Activated CD8-positive, alpha-beta memory T cell treated with anti-CD3 and anti-CD28 coated beads for 1 hour (primary cell): ENCODE data around the gene IL11.
"Not testable (repeated sequence)": the region's sequence is repeated elsewhere in the genome, so short reads cannot be mapped to it uniquely, and the experiment has no call there.

ENCODE experiments used
- DNase-seq, 2 donors: peaks; one replicate each; pipeline ENCODE4 v3.0.0-alpha.2; 2020; ENCODE audit warnings: low read depth in 1 of 2; ENCODE audit errors: extremely low read depth in 1 of 2

The IL11 gene

DNA sequence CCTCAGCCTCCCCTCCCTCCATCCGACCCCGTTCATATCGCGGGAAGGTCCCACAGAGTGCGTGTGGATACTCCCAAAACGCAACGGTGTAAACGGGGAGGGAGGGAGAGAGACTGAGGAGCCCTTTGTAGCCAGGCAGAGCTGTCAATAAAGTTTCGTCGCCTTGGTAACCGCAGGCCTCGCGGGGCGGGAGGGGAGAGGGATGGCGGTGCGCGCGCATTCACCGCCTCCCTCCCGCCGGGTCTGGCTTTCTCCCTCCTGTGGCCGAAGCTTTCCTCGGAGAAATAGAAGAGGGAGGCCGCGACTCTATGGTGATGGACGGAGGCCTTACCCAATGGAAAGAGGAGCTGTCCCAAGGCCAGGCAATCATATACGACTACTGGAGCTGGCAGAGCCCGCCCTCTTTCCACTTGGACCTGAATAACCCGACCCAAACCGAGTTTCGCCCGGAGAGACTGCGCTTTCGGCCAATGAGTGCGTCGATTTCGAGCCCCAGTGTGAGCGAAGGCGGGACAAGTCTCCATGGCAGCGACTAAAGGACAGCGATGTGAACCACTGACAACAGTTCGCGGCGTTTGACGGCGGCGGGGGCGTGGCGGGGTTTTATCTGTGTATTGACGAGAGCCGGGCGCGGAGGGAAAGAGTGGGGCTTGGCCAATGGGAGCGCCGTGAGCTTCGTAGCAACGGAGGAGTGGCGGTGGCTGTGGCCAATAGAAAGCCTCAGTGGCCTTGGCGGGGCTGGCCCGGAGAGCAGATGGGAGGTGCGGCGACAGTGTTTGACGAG, 31.0 kb downstream of the IL11 start, which contains the start of gene KMT5C:
TSS of gene KMT5C (plus strand) at position 772 of the 784 bp plus-strand sequence. CDS start 2,061 bp downstream, outside the sequence.
- peak; percentile 100 for DNase-seq

DNA sequence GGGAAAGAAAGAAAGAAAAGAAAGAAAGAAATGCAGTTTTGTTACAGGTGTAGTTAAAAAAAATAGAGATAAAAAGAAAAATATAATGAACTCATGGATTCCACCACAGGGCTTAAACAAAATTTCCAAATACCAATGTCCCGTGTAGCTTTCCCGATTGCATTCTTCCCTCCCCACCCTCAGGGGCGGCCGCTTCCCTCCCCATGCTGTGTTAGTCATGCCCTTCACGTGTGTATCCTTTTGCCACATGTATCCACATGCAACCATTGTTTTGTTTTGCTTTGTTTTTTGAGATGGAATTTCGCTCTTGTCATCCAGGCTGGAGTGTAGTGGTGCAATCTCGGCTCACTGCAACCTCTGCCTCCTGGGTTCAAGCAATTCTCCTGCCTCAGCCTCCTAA, 34.2 kb downstream of the IL11 start:
- DNase-seq = no peak

DNA sequence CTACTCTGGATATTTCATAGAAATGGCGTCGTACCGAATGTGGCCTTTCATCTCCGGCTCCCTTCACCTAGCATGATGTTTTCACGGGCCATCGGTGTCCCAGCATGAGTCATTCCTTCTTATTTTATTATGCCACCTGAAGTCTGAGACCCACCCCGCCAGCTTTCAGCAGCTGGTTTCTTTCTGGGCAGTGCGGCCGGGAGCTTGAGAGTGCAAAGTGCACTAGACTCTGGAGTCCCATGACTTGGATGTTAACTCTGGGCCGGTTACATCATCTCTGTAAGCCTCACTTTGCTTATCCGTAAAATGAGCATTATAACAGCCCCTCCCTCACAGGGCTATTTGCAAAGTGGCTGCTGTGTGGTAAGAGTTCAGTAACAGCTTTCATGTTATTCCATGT, 36.4 kb downstream of the IL11 start:
- no peak for DNase-seq

DNA sequence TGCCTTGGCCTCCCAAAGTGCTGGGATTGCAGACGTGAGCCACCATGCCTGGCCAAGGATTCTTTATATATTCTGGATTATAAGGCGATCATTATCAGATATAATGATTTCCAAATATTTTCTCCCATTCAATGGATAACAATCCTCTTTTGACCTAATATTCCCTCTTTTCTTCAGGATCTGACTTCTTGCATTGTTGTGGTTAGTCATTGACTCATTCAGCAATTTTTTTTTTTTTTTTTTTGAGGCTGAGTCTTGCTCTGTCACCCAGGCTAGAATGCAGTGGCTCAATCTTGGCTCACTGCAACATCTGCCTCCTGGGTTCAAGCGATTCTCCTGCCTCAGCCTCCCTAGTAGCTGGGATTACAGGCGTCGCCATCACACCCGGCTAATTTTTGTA, 40.5 kb downstream of the IL11 start:
- not testable (repeated sequence) for DNase-seq

DNA sequence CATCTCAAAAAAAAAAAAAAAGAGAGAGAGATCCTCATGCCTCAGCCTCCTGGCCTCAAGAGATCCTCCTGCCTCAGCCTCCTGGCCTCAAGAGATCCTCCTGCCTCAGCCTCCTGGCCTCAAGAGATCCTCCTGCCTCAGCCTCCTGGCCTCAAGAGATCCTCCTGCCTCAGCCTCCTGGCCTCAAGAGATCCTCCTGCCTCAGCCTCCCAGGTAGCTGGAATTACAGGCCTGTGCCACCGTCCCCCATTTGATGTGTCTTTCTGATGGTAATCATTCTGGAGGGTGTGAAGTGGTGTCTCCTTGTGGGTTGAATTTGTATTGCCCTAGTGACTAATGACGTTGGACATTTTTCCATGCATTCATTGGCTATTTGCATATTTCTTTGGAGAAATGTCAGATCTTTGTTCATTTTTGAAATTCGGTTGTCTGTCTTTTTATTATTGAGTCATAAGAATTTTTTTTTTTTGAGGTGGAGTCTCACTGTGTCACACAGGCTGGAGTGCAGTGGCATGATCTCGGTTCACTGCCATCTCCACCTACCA, 41.4 kb downstream of the IL11 start:
- DNase-seq = not testable (repeated sequence)

DNA sequence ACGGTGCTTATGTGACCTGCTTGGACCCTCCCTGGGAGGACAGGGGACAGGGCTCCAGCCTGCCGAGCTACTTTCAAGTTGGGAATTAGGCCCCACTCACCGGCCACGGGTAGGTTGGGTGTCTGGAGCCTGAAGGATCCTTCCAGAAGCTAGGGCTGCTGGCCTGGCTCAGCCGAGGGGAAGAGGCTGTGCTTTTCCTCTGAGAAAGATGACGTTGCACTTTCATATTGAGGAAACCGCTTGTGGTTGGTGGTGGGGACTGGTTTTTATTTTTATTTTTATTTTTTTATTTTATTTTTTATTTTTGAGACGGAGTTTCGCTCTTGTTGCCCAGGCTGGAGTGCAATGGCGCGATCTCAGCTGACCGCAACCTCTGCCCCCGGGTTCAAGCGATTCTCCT, 45.1 kb downstream of the IL11 start, which contains the start of gene TMEM150B:
TSS of gene TMEM150B (minus strand) at position 170 of the 400 bp plus-strand sequence. CDS start 4,305 bp downstream, outside the sequence.
- no peak for DNase-seq

DNA sequence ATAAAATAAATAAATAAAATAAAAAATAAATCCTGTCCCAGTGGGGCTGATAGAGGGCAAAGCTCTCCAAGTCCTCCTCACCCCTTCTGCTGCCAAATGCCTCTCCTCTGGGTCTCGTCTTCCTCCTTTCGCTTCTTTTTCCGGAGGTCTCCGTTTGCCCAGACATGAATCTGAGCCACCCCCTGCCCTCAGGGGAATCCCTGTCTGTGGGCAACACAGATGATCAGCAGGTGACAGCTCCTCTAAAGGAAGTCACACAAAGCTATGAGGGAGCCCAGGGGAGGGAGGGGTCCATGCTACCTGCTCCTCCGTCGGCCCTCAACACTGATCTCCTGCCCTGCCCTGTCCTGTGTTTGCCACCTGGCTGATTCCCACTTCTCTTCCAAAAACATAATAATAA, 45.6 kb downstream of the IL11 start:
- DNase-seq = no peak

DNA sequence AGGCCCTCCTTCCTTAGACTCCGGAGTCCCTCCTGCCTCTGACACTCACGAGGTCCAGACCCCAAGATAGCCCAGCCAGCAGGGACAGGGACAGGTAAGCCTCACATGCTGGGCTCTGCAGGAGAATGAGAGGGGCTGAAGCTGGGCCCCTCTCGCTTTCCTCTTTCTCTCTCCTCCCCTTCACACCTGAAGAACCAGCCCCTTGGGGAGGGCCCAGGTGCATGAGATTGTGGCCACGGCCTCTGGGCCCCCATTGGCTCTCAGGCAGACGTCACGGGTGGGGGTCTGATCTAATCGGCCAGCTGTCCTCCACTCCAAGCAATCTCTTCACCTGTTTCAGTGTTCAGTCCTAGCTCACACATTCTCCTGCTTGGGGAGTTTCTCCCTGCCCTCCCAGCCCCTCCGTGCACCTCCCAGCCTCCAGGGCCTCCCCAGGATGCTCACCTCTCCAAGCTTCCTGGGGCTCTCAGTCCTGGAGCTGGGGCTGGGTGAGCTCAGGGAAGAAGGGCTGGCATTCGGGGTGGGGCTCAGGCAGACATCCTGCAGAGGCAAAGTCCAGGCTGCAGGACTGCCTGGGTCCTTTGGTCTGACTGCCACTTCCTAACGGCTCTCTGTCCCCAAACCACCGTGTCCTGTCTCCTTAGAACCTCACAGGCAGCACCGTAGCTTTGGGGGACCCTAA, 47.9 kb downstream of the IL11 start:
- no peak for DNase-seq

DNA sequence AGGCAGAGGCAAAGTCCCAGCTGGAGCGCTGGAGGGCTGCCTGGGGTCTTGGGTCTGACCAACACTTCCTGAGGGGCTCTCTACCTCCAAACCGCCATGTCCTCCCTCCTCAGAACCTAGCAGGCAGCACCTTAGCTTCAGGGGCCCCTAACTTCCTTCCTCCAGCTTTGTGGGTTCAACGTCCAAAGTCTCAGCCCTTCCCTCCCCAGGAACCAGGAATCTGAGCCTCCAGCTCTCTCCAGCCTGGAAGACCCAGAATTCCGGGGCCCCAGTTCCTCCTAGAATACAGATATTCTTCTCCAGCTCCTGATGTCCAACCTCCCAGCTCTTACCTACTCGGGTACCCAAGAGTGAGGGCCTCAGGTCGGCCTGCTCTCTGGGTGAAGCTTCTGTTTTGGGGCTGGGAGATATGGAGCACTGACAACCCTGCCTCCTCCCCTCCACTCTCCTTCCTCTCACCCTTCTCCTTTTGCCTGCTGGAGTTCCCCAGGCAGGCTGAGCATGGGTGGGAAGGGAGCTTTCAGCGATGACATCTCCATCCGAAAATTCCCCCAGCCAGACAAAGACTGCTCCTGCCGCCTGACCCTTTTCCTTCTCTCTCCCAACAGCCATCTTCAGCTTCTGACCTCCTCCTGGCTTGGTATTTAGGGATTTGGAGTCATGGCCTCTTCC, 48.7 kb downstream of the IL11 start:
- DNase-seq = no peak

DNA sequence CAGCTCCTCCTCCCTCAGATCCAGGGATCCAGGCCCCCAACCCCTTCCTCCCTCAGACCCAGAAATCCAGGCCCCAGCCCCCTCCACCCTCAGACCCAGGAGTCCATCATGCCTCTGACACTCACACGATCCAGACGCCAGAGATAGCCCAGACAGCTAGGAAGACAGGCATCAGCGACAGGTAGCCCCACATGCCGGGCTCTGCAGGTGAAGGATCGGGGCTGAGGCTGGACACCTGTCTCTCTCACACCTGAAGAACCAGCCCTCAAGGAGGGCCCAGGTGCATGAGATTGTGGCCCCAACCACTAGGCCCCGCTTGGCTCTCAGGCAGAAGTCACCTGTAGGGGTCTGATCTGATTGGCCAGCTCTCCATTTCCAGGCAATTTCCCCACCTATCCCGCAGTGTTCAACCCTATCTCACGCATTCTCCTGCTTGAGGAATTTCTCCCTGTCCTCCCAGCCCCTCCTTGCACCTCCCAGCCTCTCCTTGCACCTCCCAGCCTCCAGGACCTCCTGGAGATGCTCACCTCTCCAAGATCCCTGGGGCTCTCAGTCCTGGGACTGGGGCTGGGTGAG, 49.3 kb downstream of the IL11 start:
- DNase-seq = no peak

DNA sequence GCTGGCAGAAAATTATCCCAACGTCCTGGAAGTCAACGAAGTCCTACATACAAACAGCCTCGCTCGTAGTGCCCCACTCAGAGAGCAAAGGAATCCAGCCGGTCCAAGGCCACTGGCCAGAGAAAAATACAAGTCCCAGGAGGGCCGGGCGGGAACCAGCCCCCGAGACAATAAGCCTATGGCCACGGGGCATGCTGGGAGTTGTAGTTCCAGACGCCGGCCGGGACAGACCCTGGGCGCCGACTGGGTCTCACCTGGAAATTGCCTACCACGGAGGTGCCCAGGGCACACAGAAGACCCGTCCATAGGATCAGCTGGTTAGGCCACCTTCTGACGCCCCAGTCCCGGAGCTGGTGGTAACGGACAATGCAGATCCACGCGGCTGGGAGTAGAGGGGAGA, 50.5 kb downstream of the IL11 start:
- no peak for DNase-seq

DNA sequence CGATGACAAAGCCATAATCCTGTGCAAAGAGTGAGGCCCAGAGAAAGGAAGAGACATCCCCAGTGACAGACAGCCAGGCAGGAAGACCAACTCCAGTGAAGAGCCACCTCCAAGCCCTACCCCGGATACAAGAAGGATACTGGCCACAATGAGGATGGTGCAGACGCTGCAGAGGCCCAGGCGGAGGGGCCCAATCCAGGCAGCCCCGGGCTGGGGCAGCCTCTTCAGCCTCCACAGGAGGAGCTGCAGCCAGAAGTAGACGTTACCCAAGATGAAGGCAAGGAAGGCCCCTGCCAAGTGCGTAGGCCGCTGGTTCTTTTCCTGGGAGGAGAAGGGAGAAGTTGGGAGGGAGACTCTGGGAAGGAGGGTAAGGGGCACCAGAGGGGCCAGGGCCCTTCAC, 53.6 kb downstream of the IL11 start:
- DNase-seq = no peak

DNA sequence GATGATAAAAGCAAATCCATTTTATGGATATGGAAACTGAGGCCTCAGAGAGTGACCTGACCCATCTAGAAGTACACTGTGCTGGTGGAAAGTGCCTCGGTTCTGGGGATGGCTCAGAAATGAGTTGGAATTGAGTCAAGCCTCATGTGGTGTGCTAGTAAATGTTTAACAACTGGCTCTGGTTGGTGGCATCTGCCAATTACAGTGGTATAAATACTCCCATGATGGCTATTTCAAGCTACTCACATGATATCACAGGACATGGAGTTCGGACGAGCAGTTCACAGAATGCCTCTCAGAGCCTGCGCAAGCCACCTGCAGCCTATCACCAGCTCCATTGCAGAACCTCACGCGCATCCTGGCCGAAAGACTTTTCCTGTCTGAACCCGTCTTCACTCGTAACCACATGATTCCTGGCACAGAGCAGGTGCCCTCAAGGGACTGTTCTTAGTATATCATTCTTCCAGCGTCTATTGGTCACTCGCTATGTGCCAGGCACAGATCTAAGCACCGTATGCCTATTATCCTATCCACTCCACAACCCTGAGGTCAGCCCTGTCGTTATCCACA, 54.2 kb downstream of the IL11 start:
- DNase-seq = no peak

DNA sequence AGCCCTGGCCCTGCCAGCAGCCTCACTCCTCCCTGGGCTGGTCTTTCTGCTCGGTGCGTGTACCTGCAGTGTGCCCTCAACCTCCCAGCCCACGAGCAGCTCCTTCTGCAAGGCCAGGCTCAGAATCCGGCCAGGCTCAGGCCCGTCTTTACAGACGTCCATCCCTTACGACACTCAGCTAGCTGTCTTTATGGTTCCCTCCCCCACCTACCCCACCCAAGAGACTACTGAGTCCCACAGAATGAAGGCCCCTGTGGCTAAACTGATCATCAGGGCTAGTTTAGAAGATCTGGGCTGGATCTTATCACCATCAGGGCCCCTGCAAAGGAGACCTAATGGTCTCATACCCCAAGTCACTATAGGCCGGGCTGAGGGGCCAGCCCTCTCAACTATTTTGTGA, 55.9 kb downstream of the IL11 start:
- DNase-seq = no peak
